ENCODE data around the gene APPL2. TPM values are rescaled to one million over a fixed set of nuclear protein-coding genes. Genes with fewer than 3 reads are reported as not detected.

Gene APPL2
- polyA plus RNA-seq, 2 of the 4 experiments (the other 2 are of a cell fraction), result 24.1 to 62.6 TPM

GRCh38 chr12:105235281-105235731 is 668 bp downstream of the APPL2 start:
- H3K4me3 ChIP-seq, result peak overlapping the region; percentile 82
- CTCF ChIA-PET, result interaction anchor here (0.5 to 6.4 kb wide), 15 partner anchors 12 to 155 kb away, joined by 3 to 49 read pairs (median 4); partner anchors contain the start of gene C12orf75
- DNase-seq (ENCODE audit: low read depth in 1 of 2, low spot score in 1 of 2) (peak in 1 of 2 experiments; percentile 13), ATAC-seq (peak in 1 of 2 experiments; percentile 6; a peak in 2 of 6 replicates), FAIRE-seq (no peak)
- peaks cover 14% of the 10 kb centered on the region; the same call in 2 of the 3 replicates for H3K4me1 ChIP-seq
- peak overlapping the region; percentile 88 to 97 for H3K27ac ChIP-seq
- POLR2A ChIA-PET, result interaction anchor here (0.9 to 2.9 kb wide), 11 partner anchors 19 to 879 kb away, joined by 3 to 21 read pairs (median 4); partner anchors contain the start of gene C12orf75
- WGBS (ENCODE audit: missing lambda C conversion rate), result 4% methylated on average over 9 of the region's 9 CpGs
- H3K9me3 ChIP-seq, result no peaks in the 10 kb centered on the region
- H3K4me2 ChIP-seq, result peak overlapping the region; percentile 82
- no peak for TF ChIP-seq SREBF2 (IDR thresholded peaks at IDR 0.05)
- peak; percentile 77 for TF ChIP-seq KDM1A (IDR thresholded peaks at IDR 0.05; ENCODE audit: low read depth)

GRCh38 chr12:105234197-105234596 is 1.8 kb downstream of the APPL2 start:
- no peak for ATAC-seq
- Histone ChIP-seq H3K4me1 (peaks cover 14% of the 10 kb centered on the region; the same call in 2 of the 3 replicates), H3K27ac (no peak overlapping the region; a peak in 1 of 6 replicates), H3K4me3 (no peak overlapping the region), H3K4me2 (peak overlapping the region; percentile 82), H3K9me3 (no peaks in the 10 kb centered on the region)
- CTCF ChIA-PET, result interaction anchor here (0.8 to 6.4 kb wide), 5 partner anchors 11 to 150 kb away, joined by 3 to 49 read pairs (median 9); no protein-coding TSS in a partner anchor
- no peak for FAIRE-seq
- DNase-seq (ENCODE audit: low read depth in 1 of 2, low spot score in 1 of 2), result no peak
- POLR2A ChIA-PET, result no interaction called here
- no peak for TF ChIP-seq USF2 (IDR thresholded peaks at IDR 0.05)
- TF ChIP-seq HOXB5 (CRISPR knock-in tag; IDR thresholded peaks at IDR 0.05), result no peak
- no peak for TF ChIP-seq EP300 (IDR thresholded peaks at IDR 0.05)
- no peak for TF ChIP-seq JUN (IDR thresholded peaks at IDR 0.05)
- no peak for TF ChIP-seq FOSB (CRISPR knock-in tag; IDR thresholded peaks at IDR 0.05)
- no peak for TF ChIP-seq FOSL2 (IDR thresholded peaks at IDR 0.05)
- TF ChIP-seq FOSL2 (CRISPR knock-in tag; IDR thresholded peaks at IDR 0.05), result no peak
- TF ChIP-seq HDAC2 (IDR thresholded peaks at IDR 0.05), result no peak
- TF ChIP-seq REST (IDR thresholded peaks at IDR 0.05), result no peak
- TF ChIP-seq HOXA7 (CRISPR knock-in tag; IDR thresholded peaks at IDR 0.05), result no peak
- TF ChIP-seq CHD4 (IDR thresholded peaks at IDR 0.05; ENCODE audit: borderline replicate concordance), result no peak
- TF ChIP-seq ESRRA (IDR thresholded peaks at IDR 0.05; ENCODE audit: borderline replicate concordance, low read length), result no peak
- no peak for TF ChIP-seq ZNF302 (CRISPR knock-in tag; IDR thresholded peaks at IDR 0.05)
- no peak for TF ChIP-seq BCL3 (IDR thresholded peaks at IDR 0.05)
- 89% methylated on average over 1 of the region's 1 CpG for WGBS (ENCODE audit: missing lambda C conversion rate)

Measured in A549 (cell line).